WTC11 (cell line): ENCODE results near the gene HPDL.

Experiments
- CTCF ChIP-seq: fragments of 200-600 bp; IDR thresholded peaks from 2 replicates; pipeline ENCODE4 v1.8.0; 2022; ENCODE audit warnings: antibody characterized with exemption
- JUN ChIP-seq: sonication (generic); formaldehyde crosslinking; IDR thresholded peaks from 2 replicates; pipeline ENCODE4 v1.8.0; 2023; ENCODE audit warnings: mild to moderate bottlenecking, missing genetic modification reagents
- TF ChIP-seq, protein P1 (sequence below): sonication (generic); formaldehyde crosslinking; IDR thresholded peaks from 2 replicates; pipeline ENCODE4 v1.8.0; 2023; ENCODE audit warnings: missing genetic modification reagents

DNA sequence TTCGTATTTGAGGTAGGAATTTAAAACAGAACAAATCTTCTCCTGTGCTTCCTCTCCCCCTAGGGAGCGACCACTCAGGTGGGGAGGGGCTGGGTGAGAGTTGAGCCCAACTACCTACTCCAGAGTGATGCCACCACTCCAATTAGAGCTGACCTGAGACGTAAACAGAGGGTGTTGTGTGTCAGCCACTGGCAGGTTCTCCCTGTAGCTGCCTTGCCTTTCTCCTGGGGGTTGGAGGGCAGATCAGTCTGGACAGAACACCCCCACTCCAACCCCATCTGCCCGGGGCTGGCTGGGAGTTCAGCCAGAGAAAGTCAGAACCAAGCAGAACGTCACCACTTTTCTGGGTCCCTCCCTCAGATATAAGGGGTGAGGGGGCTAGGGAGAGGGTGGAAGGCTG is 2.0 kb downstream of the HPDL start:
- TF ChIP-seq, protein P1, sequence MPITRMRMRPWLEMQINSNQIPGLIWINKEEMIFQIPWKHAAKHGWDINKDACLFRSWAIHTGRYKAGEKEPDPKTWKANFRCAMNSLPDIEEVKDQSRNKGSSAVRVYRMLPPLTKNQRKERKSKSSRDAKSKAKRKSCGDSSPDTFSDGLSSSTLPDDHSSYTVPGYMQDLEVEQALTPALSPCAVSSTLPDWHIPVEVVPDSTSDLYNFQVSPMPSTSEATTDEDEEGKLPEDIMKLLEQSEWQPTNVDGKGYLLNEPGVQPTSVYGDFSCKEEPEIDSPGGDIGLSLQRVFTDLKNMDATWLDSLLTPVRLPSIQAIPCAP (CRISPR knock-in tag) = no peak
- TF ChIP-seq CTCF (no peak), JUN (CRISPR knock-in tag) (no peak)
